NT2/D1 (cell line): ENCODE measurements around the gene KIF19.
A peak's percentile ranks its signal among the peaks of the same experiment; 100 is the strongest.

ENCODE experiments used
- DNase-seq: peaks from one replicate; pipeline ENCODE4 v3.0.0-alpha.2; 2011; ENCODE audit warnings: low read depth, low spot score
- H3K27me3 ChIP-seq: 2 replicates; pipeline ENCODE4 v1.6.0; 2011; ENCODE audit warnings: mild to moderate bottlenecking; ENCODE audit not compliant: insufficient read length, insufficient read depth
- H3K36me3 ChIP-seq: 2 replicates; pipeline ENCODE4 v1.6.1; 2011; ENCODE audit warnings: mild to moderate bottlenecking, low read length, mixed read lengths; ENCODE audit not compliant: insufficient read depth, insufficient read length
- H3K4me1 ChIP-seq: 2 replicates; pipeline ENCODE4 v1.5.1; 2011; ENCODE audit not compliant: insufficient read depth, insufficient read length
- H3K4me3 ChIP-seq: 2 replicates; pipeline ENCODE4 v1.5.1; 2011; ENCODE audit warnings: low read depth; ENCODE audit not compliant: insufficient read length
- H3K9ac ChIP-seq: 2 replicates; pipeline ENCODE4 v1.6.0; 2011; ENCODE audit warnings: low read depth; ENCODE audit not compliant: insufficient read length
- H3K9me3 ChIP-seq: 2 replicates; pipeline ENCODE4 v1.5.1; 2011; ENCODE audit warnings: mild to moderate bottlenecking, low read length; ENCODE audit not compliant: insufficient read depth
- SUZ12 ChIP-seq: IDR thresholded peaks from 2 replicates; pipeline ENCODE4 v1.6.1; 2011; ENCODE audit not compliant: insufficient read length, insufficient read depth; ENCODE audit errors: extremely low read depth
- YY1 ChIP-seq: IDR thresholded peaks from 2 replicates; pipeline ENCODE4 v1.6.1; 2011; ENCODE audit not compliant: insufficient read length, insufficient read depth
- ZNF274 ChIP-seq: IDR thresholded peaks from 2 replicates; pipeline ENCODE4 v1.6.1; 2011; ENCODE audit warnings: mild to moderate bottlenecking, low read depth, low read length

Gene KIF19

GRCh38 chr17:74334393-74335039 is 8.5 kb downstream of the KIF19 start:
- H3K9ac ChIP-seq: no peak overlapping the region
- no peak for TF ChIP-seq ZNF274
- no peak for TF ChIP-seq YY1
- TF ChIP-seq SUZ12: no peak

DNA sequence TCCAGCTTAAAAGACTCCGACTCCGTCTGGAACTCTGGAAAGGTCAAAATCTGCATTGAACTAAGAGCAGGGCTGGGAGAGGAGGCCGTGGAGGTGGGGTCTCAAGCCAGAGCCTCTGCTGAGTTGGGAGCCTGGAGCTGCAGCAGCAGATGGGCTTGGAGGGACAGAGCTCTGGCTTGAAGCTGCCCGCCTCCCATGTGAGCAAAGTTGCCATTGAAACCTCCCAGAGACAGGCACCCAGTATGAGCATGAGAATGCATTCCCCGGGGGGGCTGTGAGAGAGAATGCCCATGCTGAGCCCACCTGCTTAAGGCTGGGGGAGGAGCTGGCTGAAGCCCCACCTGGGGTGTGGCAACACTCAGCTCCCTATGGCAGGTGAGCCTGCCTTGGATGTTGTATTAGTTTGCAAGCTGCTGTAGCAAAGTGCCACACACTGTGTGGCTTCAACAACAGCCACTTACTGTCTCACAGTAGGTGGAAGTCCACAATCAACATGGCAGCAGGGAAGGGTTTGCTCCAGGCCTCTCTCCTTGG is 9.6 kb downstream of the KIF19 start:
- no peaks in the 10 kb centered on the region for H3K27me3 ChIP-seq
- no peak for TF ChIP-seq SUZ12
- no peak for TF ChIP-seq ZNF274
- no peak for TF ChIP-seq YY1
- H3K4me3 ChIP-seq: no peak overlapping the region
- no peak overlapping the region for H3K9ac ChIP-seq
- no peak for DNase-seq
- peaks cover 18% of the 10 kb centered on the region for H3K9me3 ChIP-seq
- no peaks in the 10 kb centered on the region for H3K36me3 ChIP-seq
- H3K4me1 ChIP-seq: peaks cover 14% of the 10 kb centered on the region

More at GRCh38 chr17:74334393-74335039, 8.5 kb downstream of the KIF19 start:
- H3K27me3 ChIP-seq: peaks cover 6% of the 10 kb centered on the region
- H3K36me3 ChIP-seq: no peaks in the 10 kb centered on the region
- DNase-seq: no peak
- H3K9me3 ChIP-seq: peaks cover 18% of the 10 kb centered on the region
- peaks cover 7% of the 10 kb centered on the region for H3K4me1 ChIP-seq
- no peak overlapping the region for H3K4me3 ChIP-seq

DNA sequence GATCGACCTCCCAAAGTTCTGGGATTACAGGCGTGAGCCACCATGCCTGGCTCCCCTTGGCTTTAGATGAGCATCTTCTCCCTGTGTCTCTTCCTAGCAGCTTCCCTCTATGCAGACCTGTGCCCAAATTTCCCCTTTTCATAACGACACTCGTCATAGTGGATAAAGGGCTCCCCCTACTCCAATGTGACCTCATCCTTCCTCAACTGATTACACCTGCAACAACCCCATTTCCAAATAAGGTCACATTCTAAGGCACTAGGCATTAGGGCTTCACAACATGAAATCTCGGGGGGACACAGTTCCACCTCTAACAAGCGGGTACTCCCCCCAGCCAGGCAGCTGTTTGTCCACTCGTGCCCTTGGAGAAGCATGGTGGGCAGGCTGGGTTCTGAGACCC is 10.3 kb downstream of the KIF19 start:
- H3K36me3 ChIP-seq: no peaks in the 10 kb centered on the region
- H3K4me3 ChIP-seq: no peak overlapping the region
- DNase-seq: no peak
- H3K9me3 ChIP-seq: peaks cover 18% of the 10 kb centered on the region
- H3K27me3 ChIP-seq: no peaks in the 10 kb centered on the region
- no peak overlapping the region for H3K9ac ChIP-seq
- peaks cover 18% of the 10 kb centered on the region for H3K4me1 ChIP-seq
- TF ChIP-seq YY1 (no peak), ZNF274 (no peak), SUZ12 (no peak)

- H3K27me3 ChIP-seq: no peaks in the 10 kb centered on the region
- no peak overlapping the region for H3K4me3 ChIP-seq
- DNase-seq: no peak
- H3K4me1 ChIP-seq: peaks cover 15% of the 10 kb centered on the region
- H3K9me3 ChIP-seq: peaks cover 18% of the 10 kb centered on the region
- TF ChIP-seq SUZ12 (no peak), ZNF274 (no peak), YY1 (no peak)
- no peak overlapping the region for H3K9ac ChIP-seq
- no peaks in the 10 kb centered on the region for H3K36me3 ChIP-seq
Observed at GRCh38 chr17:74337834-74338500, 11.9 kb downstream of the KIF19 start.

- no peak overlapping the region for H3K4me3 ChIP-seq
- peaks cover 4% of the 10 kb centered on the region for H3K9me3 ChIP-seq
- peaks cover 19% of the 10 kb centered on the region for H3K4me1 ChIP-seq
- no peaks in the 10 kb centered on the region for H3K27me3 ChIP-seq
- DNase-seq: no peak
- H3K36me3 ChIP-seq: no peaks in the 10 kb centered on the region
- peak overlapping the region; percentile 34 for H3K9ac ChIP-seq
- TF ChIP-seq SUZ12 (no peak), YY1 (no peak), ZNF274 (no peak)
Observed at GRCh38 chr17:74339537-74340195, 13.6 kb downstream of the KIF19 start.

GRCh38 chr17:74340470-74341023 is 14.5 kb downstream of the KIF19 start:
- TF ChIP-seq ZNF274: no peak
- no peak for TF ChIP-seq YY1
- no peak for TF ChIP-seq SUZ12
- Histone ChIP-seq H3K36me3 (no peaks in the 10 kb centered on the region), H3K9ac (no peak overlapping the region), H3K4me3 (no peak overlapping the region), H3K9me3 (no peaks in the 10 kb centered on the region), H3K4me1 (peaks cover 23% of the 10 kb centered on the region), H3K27me3 (no peaks in the 10 kb centered on the region)
- no peak for DNase-seq

- no peak for DNase-seq
- no peaks in the 10 kb centered on the region for H3K27me3 ChIP-seq
- TF ChIP-seq YY1 (no peak), ZNF274 (no peak), SUZ12 (no peak)
Observed at GRCh38 chr17:74342224-74342623, 16.2 kb downstream of the KIF19 start.

More at GRCh38 chr17:74342224-74342623, 16.2 kb downstream of the KIF19 start:
- Histone ChIP-seq H3K36me3 (no peaks in the 10 kb centered on the region), H3K9ac (no peak overlapping the region), H3K9me3 (no peaks in the 10 kb centered on the region), H3K4me3 (no peak overlapping the region), H3K4me1 (peaks cover 24% of the 10 kb centered on the region)
